CD4-positive, CD25-positive, alpha-beta regulatory T cell (primary cell): ENCODE data around the gene ZC3H4. TPM values are rescaled to one million over a fixed set of nuclear protein-coding genes. Genes with fewer than 3 reads are reported as not detected.
A peak's percentile ranks its signal among the peaks of the same experiment; 100 is the strongest.
"Not testable (repeated sequence)": the region's sequence is repeated elsewhere in the genome, so short reads cannot be mapped to it uniquely, and the experiment has no call there.

ENCODE experiments used
- ATAC-seq, 2 donors: fragments of 150-1000 bp; cut with Tn5 transposase; one replicate each; pipeline ENCODE4 v1.10.0; 2021; ENCODE audit warnings: low read depth in 2 of 2, moderate number of reproducible peaks in 2 of 2, moderate library complexity in 1 of 2
- DNase-seq, 3 donors: peaks; one replicate each; pipeline versions ENCODE4 v3.0.0 to v3.0.0-alpha.2; 2012 to 2022; ENCODE audit warnings: mixed read lengths in 1 of 3
- H3K27ac ChIP-seq: one replicate; pipeline ENCODE4 v1.7.0; 2013; ENCODE audit warnings: mild to moderate bottlenecking, low read length; ENCODE audit not compliant: insufficient read depth, poor library complexity, severe bottlenecking
- H3K27me3 ChIP-seq: one replicate; pipeline ENCODE4 v1.7.0; 2013; ENCODE audit warnings: low read length; ENCODE audit not compliant: control insufficient read depth, insufficient read depth
- H3K36me3 ChIP-seq: one replicate; pipeline ENCODE4 v1.7.0; 2013; ENCODE audit warnings: mild to moderate bottlenecking, low read length, moderate library complexity; ENCODE audit not compliant: control insufficient read depth, insufficient read depth
- H3K4me1 ChIP-seq: 2 replicates; pipeline ENCODE4 v1.7.0; 2013; ENCODE audit warnings: mild to moderate bottlenecking, low read length; ENCODE audit not compliant: insufficient read depth, control insufficient read depth, poor library complexity, severe bottlenecking
- H3K4me3 ChIP-seq: one replicate; pipeline ENCODE4 v1.7.0; 2013; ENCODE audit warnings: low read depth, mild to moderate bottlenecking, low read length, moderate library complexity
- H3K9me3 ChIP-seq, 2 experiments: 1 replicate in 1 of 2; 2 replicates in 1 of 2; pipeline ENCODE4 v1.7.0; 2013; ENCODE audit warnings: low read length in 2 of 2, mild to moderate bottlenecking in 1 of 2, moderate library complexity in 1 of 2; ENCODE audit not compliant: control insufficient read depth in 2 of 2
- H3K27ac Mint-ChIP-seq, 3 donors: one replicate each; pipeline ENCODE4 v1.8.0; 2020 to 2022; ENCODE audit warnings: mild to moderate bottlenecking in 3 of 3, mixed read lengths in 3 of 3, moderate library complexity in 2 of 3
- H3K27me3 Mint-ChIP-seq: one replicate; pipeline ENCODE4 v1.8.0; 2022; ENCODE audit warnings: mild to moderate bottlenecking, mixed read lengths
- H3K36me3 Mint-ChIP-seq: one replicate; pipeline ENCODE4 v1.8.0; 2020; ENCODE audit warnings: mixed read lengths
- H3K4me1 Mint-ChIP-seq, 4 donors: one replicate each; pipeline ENCODE4 v1.8.0; 2020 to 2022; ENCODE audit warnings: mixed read lengths in 4 of 4, mild to moderate bottlenecking in 1 of 4
- H3K4me3 Mint-ChIP-seq, 4 donors: one replicate each; pipeline ENCODE4 v1.8.0; 2020 to 2022; ENCODE audit warnings: mild to moderate bottlenecking in 4 of 4, mixed read lengths in 4 of 4, moderate library complexity in 3 of 4
- H3K9me3 Mint-ChIP-seq, 7 donors: one replicate each; pipeline ENCODE4 v1.8.0; 2020 to 2022; ENCODE audit warnings: mixed read lengths in 7 of 7, mild to moderate bottlenecking in 3 of 7, moderate library complexity in 2 of 7
- polyA plus RNA-seq, 4 donors: library from polyadenylated mRNA; unstranded; fragments of 300-500 nt; fragmentation: Illumina TruSeq; gene quantifications; one replicate each; pipeline ENCODE4 v1.2.3, GENCODE V29; 2021
- total RNA-seq: library from RNA; stranded (reverse); gene quantifications from one replicate; pipeline ENCODE4 v1.2.3, GENCODE V29; 2022

The ZC3H4 gene
- total and polyA plus RNA-seq, 5 donors from 2014 or later, result 0.58 to 84.7 (median 0.78) TPM

DNA sequence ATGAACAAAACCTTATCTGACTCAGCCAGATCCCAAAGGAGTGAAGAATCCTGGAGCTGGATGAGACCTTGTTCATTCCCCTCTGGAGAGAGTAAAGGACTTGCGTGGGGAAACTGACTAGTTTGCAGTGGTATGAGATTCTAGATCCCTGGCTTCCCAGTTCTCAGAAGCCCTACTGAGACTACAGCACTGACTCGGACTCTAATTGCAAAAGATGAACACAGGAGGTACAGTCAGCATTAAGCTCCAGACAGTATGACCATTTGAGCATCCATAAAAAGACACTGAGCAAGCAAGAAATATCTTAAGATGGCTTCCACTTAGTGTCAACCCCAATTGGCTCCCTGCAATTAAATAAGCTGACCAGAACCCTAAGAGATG, 6.8 kb downstream of the ZC3H4 start:
- H3K4me3 Mint-ChIP-seq, result peak overlapping the region; percentile 90 to 100 (median 99)
- ATAC-seq (no peak), DNase-seq (peak in 1 of 3 donors; percentile 33)
- Histone ChIP-seq H3K27me3 (no peaks in the 10 kb centered on the region), H3K4me3 (peak overlapping the region; percentile 99), H3K9me3 (no peaks in the 10 kb centered on the region), H3K27ac (peak overlapping the region; percentile 100), H3K36me3 (peaks cover 5% of the 10 kb centered on the region), H3K4me1 (peaks cover 72% of the 10 kb centered on the region)
- peaks cover 0 to 3% (median 0%) of the 10 kb centered on the region in 7 donors for H3K9me3 Mint-ChIP-seq
- no peaks in the 10 kb centered on the region for H3K27me3 Mint-ChIP-seq
- H3K36me3 Mint-ChIP-seq, result peaks cover 15% of the 10 kb centered on the region
- peaks cover 27 to 80% (median 56%) of the 10 kb centered on the region in 4 donors for H3K4me1 Mint-ChIP-seq
- peak overlapping the region; percentile 95 to 100 (median 99) for H3K27ac Mint-ChIP-seq

DNA sequence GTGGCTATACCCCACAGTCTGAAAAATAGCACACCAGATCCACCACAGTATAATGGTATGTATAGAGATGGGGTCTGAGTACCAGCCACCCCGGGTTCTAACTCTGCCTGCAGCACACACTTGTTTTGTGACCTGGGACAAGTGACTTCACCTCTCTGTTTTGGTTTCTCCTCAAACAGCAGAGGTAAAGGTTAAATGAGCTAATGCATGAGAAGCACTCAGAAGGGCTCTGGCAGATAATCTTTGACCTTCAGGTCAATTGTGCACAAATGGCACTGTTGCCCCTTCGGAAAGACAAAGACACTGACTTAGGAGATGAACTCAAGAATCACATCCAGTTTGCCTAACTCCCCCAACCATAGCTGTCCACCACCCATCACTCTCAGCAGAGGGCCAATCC, 7.7 kb downstream of the ZC3H4 start:
- Mint-ChIP-seq H3K27ac (peak overlapping the region; percentile 95 to 100 (median 99)), H3K4me3 (peak overlapping the region in 3 of 4 donors; percentile 22 to 90 (median 29)), H3K9me3 (peaks cover 0 to 3% (median 0%) of the 10 kb centered on the region in 7 donors), H3K4me1 (peaks cover 27 to 81% (median 56%) of the 10 kb centered on the region in 4 donors), H3K36me3 (peaks cover 12% of the 10 kb centered on the region), H3K27me3 (no peaks in the 10 kb centered on the region)
- H3K36me3 ChIP-seq, result peaks cover 5% of the 10 kb centered on the region
- peak overlapping the region; percentile 100 for H3K27ac ChIP-seq
- no peaks in the 10 kb centered on the region for H3K27me3 ChIP-seq
- no peaks in the 10 kb centered on the region for H3K9me3 ChIP-seq
- DNase-seq, result peak in 1 of 3 donors; percentile 20
- H3K4me1 ChIP-seq, result peaks cover 70% of the 10 kb centered on the region
- no peak for ATAC-seq
- peak overlapping the region; percentile 99 for H3K4me3 ChIP-seq

DNA sequence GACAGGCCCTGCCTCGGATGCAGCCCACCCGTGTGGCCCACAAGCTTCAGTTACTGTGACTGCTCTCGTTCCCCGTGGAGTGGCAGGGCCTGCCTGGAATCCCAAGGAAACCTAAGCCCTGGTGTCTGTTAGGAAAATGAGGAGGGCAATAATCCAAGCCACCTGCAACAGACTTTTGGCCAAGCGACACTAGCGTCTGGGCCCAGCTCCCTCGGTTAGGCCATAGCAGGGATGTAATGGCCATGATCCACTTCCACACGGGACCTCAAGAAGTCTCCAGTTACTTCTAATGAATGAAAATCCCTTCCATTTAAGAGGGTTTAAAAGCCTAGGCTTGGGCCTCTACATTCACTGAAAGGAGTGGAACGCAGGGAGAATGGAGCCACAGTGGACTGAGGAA, 8.9 kb downstream of the ZC3H4 start:
- Histone ChIP-seq H3K36me3 (peaks cover 4% of the 10 kb centered on the region), H3K9me3 (no peaks in the 10 kb centered on the region), H3K4me3 (no peak overlapping the region), H3K4me1 (peaks cover 58% of the 10 kb centered on the region), H3K27me3 (no peaks in the 10 kb centered on the region), H3K27ac (no peak overlapping the region)
- Mint-ChIP-seq H3K27me3 (no peaks in the 10 kb centered on the region), H3K9me3 (no peaks in the 10 kb centered on the region), H3K4me3 (no peak overlapping the region), H3K4me1 (peaks cover 27 to 85% (median 59%) of the 10 kb centered on the region in 4 donors), H3K36me3 (peaks cover 2% of the 10 kb centered on the region), H3K27ac (no peak overlapping the region)
- ATAC-seq, result no peak
- DNase-seq, result no peak

DNA sequence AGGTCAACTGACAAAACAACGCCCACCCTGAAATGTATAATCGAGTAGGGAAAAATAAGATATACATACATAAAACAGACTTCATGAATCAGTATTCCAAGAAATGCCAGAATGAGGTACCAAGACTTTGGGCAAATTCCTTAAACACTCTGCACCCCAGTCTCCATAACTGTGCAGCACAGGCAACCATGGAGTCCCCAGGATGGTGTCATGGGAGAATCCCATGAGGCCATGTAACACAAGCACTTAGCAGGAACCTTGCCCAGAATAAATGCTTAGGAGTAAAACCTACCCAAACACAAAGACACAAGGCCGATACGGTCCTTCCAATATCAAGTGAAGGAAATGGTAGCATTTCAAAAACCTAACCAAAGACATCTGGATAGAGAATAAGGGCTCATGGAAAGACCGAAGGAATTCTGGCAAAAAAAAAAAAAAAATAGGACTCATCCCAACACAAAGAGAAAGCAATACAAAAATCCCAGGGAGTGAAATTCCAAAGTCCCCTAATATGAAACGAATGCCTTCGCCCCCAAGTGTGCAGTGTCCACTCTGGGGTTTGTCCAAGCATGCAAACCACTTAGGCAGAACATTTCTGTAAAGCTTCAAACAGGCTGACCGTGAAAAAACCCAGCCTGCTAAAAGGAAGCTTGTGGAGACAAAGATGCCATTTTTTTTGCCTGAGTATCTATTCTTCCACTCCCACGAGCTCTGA, 11.1 kb downstream of the ZC3H4 start:
- peaks cover 4% of the 10 kb centered on the region for H3K36me3 ChIP-seq
- no peaks in the 10 kb centered on the region for H3K36me3 Mint-ChIP-seq
- H3K9me3 ChIP-seq, result no peaks in the 10 kb centered on the region
- H3K27me3 Mint-ChIP-seq, result no peaks in the 10 kb centered on the region
- H3K27ac ChIP-seq, result no peak overlapping the region
- H3K9me3 Mint-ChIP-seq, result no peaks in the 10 kb centered on the region
- H3K27me3 ChIP-seq, result no peaks in the 10 kb centered on the region
- no peak overlapping the region for H3K4me3 ChIP-seq
- peak overlapping the region in 1 of 3 donors; percentile 72 for H3K27ac Mint-ChIP-seq
- H3K4me3 Mint-ChIP-seq, result peak overlapping the region in 2 of 4 donors; percentile 7 to 47
- H3K4me1 ChIP-seq, result peaks cover 37% of the 10 kb centered on the region
- peaks cover 19 to 77% (median 43%) of the 10 kb centered on the region in 4 donors for H3K4me1 Mint-ChIP-seq
- ATAC-seq, result no peak
- DNase-seq, result no peak

DNA sequence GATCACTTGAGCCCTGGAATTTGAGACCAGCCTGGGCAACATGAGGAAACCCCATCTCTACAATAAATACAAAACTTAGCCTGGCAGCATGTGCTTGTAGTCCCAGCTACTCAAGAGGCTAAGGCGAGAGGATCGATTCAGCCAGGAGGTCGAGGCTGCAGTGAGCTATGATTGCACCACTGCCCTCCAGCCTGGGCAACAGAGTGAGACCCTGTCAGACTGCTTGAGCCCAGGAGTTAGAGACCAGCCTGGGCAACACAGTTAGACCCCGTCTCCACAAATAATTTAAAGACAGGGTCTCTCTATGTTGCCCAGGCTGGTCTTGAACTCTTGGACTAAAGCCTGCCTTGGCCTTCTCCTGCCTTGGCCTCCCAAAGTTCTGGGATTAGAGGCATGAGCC, 12.5 kb downstream of the ZC3H4 start:
- peaks cover 10 to 77% (median 39%) of the 10 kb centered on the region in 4 donors for H3K4me1 Mint-ChIP-seq
- not testable (repeated sequence) for H3K36me3 Mint-ChIP-seq, H3K27ac Mint-ChIP-seq, H3K9me3 Mint-ChIP-seq, H3K27me3 ChIP-seq, H3K4me3 Mint-ChIP-seq, ATAC-seq, H3K4me3 ChIP-seq, H3K36me3 ChIP-seq, H3K27me3 Mint-ChIP-seq, DNase-seq, H3K9me3 ChIP-seq, H3K27ac ChIP-seq
- H3K4me1 ChIP-seq, result peaks cover 28% of the 10 kb centered on the region

DNA sequence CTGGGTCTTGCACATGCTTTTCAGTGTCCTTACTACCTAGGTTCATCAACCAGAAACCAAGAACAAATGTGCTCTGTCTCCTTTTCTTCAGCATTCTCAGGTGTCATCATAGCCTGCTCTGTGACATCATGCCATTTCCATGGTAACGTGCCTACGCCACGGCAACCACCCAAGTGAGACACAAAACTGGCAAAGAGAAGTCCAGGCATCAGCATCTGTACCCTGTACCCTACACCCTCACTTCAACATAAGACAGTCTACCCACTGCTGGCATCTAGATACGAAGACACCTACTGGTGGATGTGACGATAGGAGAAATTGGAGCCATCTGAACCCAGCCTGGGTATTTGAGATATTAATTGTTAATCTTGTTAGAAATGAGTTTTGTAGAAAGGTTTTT, 13.3 kb downstream of the ZC3H4 start:
- Histone ChIP-seq H3K27ac (no peak overlapping the region), H3K9me3 (no peaks in the 10 kb centered on the region), H3K27me3 (no peaks in the 10 kb centered on the region), H3K4me3 (no peak overlapping the region), H3K36me3 (peaks cover 4% of the 10 kb centered on the region), H3K4me1 (peaks cover 28% of the 10 kb centered on the region)
- ATAC-seq (peak in 1 of 2 donors; percentile 22), DNase-seq (no peak)
- no peaks in the 10 kb centered on the region for H3K9me3 Mint-ChIP-seq
- no peak overlapping the region for H3K27ac Mint-ChIP-seq
- peaks cover 8% of the 10 kb centered on the region for H3K36me3 Mint-ChIP-seq
- H3K4me3 Mint-ChIP-seq, result peak overlapping the region in 2 of 4 donors; percentile 27 to 32
- peaks cover 5 to 77% (median 38%) of the 10 kb centered on the region in 4 donors for H3K4me1 Mint-ChIP-seq
- no peaks in the 10 kb centered on the region for H3K27me3 Mint-ChIP-seq

DNA sequence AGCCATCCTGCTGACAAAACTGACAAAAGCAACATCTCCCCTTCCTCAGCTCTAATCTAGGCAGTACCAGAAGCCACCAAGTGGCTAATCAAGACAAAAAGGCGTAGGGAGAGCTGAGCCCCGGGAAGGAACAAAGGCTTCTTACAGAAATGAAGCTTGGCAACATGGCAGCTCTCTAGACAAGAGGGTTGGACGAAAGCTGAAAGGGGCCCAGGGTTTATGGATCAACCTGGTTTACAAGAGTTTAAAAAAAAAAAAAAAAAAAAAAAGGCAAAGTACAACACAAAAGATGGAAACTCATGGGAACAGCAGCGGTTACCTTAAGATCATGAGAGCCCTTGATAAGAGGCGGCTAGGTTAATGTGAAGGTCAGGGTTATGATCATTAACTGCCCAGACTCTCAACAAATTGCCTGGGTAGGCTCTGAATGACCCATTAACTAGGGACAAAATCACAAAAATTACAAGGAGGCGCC, 14.0 kb downstream of the ZC3H4 start:
- Mint-ChIP-seq H3K36me3 (peaks cover 8% of the 10 kb centered on the region), H3K4me1 (peaks cover 5 to 77% (median 40%) of the 10 kb centered on the region in 4 donors), H3K27ac (peak overlapping the region in 1 of 3 donors; percentile 66), H3K27me3 (no peaks in the 10 kb centered on the region), H3K9me3 (no peaks in the 10 kb centered on the region), H3K4me3 (no peak overlapping the region)
- DNase-seq (no peak), ATAC-seq (no peak)
- Histone ChIP-seq H3K4me3 (no peak overlapping the region), H3K27me3 (no peaks in the 10 kb centered on the region), H3K27ac (no peak overlapping the region), H3K9me3 (no peaks in the 10 kb centered on the region), H3K36me3 (peaks cover 4% of the 10 kb centered on the region), H3K4me1 (peaks cover 28% of the 10 kb centered on the region)

DNA sequence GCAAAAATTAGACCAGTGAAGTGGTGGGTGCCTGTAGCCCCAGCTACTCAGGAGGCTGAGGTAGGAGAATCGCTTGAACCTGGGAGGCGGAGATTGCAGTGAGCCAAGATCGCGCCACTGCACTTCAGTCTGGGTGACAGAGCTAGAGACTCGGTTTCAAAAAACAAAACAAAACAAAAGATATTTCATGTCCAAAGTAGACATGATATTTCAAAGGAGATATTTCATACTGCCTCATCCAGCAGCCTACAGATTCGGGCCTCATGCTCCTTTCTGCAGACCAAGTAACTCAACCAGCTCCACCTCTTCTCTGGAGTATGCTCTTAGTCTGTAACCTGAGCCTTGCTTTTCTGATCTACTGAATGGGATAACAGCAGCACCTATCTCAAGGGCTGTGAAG, 15.0 kb downstream of the ZC3H4 start:
- no peaks in the 10 kb centered on the region for H3K9me3 Mint-ChIP-seq
- peaks cover 13% of the 10 kb centered on the region for H3K36me3 Mint-ChIP-seq
- H3K27me3 Mint-ChIP-seq, result no peaks in the 10 kb centered on the region
- peaks cover 5 to 81% (median 47%) of the 10 kb centered on the region in 4 donors for H3K4me1 Mint-ChIP-seq
- ATAC-seq (no peak), DNase-seq (no peak)
- no peaks in the 10 kb centered on the region for H3K9me3 ChIP-seq
- peak overlapping the region in 2 of 3 donors; percentile 56 to 95 for H3K27ac Mint-ChIP-seq
- no peak overlapping the region for H3K4me3 ChIP-seq
- H3K4me1 ChIP-seq, result peaks cover 37% of the 10 kb centered on the region
- no peak overlapping the region for H3K4me3 Mint-ChIP-seq
- no peak overlapping the region for H3K27ac ChIP-seq
- no peaks in the 10 kb centered on the region for H3K27me3 ChIP-seq
- H3K36me3 ChIP-seq, result peaks cover 7% of the 10 kb centered on the region
